ENCODE data around the gene TDRD12.
A peak's percentile ranks its signal among the peaks of the same experiment; 100 is the strongest.

The TDRD12 gene

GRCh38 chr19:32719611-32720059 is at the start of gene TDRD12:
TSS of gene TDRD12 (plus strand) at chr19:32719767. CDS start at chr19:32720073, 306 bp downstream.
- H3K9ac ChIP-seq: no peak within 1 kb of the TSS
- no peak for TF ChIP-seq Cebpa-rat (IDR thresholded peaks at IDR 0.05)
- H3K27me3 ChIP-seq: no peaks in the 10 kb centered on the region
- H3K9me3 ChIP-seq: peaks cover 6% of the 10 kb centered on the region
- no peak within 1 kb of the TSS for H3K4me3 ChIP-seq
- no peaks in the 10 kb centered on the region for H4K20me1 ChIP-seq
- H3K4me2 ChIP-seq: no peak within 1 kb of the TSS
- H3K4me1 ChIP-seq: no peaks in the 10 kb centered on the region
- no peak within 1 kb of the TSS for H3K27ac ChIP-seq
- H3K36me3 ChIP-seq: peaks cover 38% of the 10 kb centered on the region

GRCh38 chr19:32671883-32672593 is 47.5 kb upstream of the TDRD12 start:
- H3K9ac ChIP-seq: peak overlapping the region; percentile 84; the same call in 1 of the 2 replicates
- H4K20me1 ChIP-seq: peaks cover 88% of the 10 kb centered on the region
- no peak overlapping the region for H3K27ac ChIP-seq
- H3K9me3 ChIP-seq: no peaks in the 10 kb centered on the region
- peaks cover 13% of the 10 kb centered on the region for H3K27me3 ChIP-seq
- peaks cover 36% of the 10 kb centered on the region for H3K36me3 ChIP-seq
- peaks cover 62% of the 10 kb centered on the region for H3K4me1 ChIP-seq
- H3K4me2 ChIP-seq: peak overlapping the region; percentile 95
- H3K4me3 ChIP-seq: no peak overlapping the region
- no peak for TF ChIP-seq Cebpa-rat (IDR thresholded peaks at IDR 0.05)

GRCh38 chr19:32672841-32673240 is 46.7 kb upstream of the TDRD12 start:
- Histone ChIP-seq H3K27me3 (peaks cover 22% of the 10 kb centered on the region), H4K20me1 (peaks cover 82% of the 10 kb centered on the region), H3K4me2 (peak overlapping the region; percentile 95), H3K27ac (0 out of 2 replicates have a peak overlapping the region, but pooled peaks have one; percentile 35), H3K9ac (peak overlapping the region; percentile 84), H3K36me3 (peaks cover 28% of the 10 kb centered on the region), H3K4me1 (peaks cover 63% of the 10 kb centered on the region), H3K4me3 (peak overlapping the region; percentile 94), H3K9me3 (no peaks in the 10 kb centered on the region)
- TF ChIP-seq Cebpa-rat (IDR thresholded peaks at IDR 0.05): no peak

- H3K9ac ChIP-seq: peak overlapping the region; percentile 84
- peak overlapping the region; percentile 95 for H3K4me2 ChIP-seq
- H3K9me3 ChIP-seq: no peaks in the 10 kb centered on the region
- H3K27ac ChIP-seq: no peak overlapping the region
- peaks cover 63% of the 10 kb centered on the region for H3K4me1 ChIP-seq
- peaks cover 74% of the 10 kb centered on the region for H4K20me1 ChIP-seq
- H3K4me3 ChIP-seq: peak overlapping the region; percentile 94
- no peak for TF ChIP-seq Cebpa-rat (IDR thresholded peaks at IDR 0.05)
- H3K27me3 ChIP-seq: peaks cover 22% of the 10 kb centered on the region
- H3K36me3 ChIP-seq: peaks cover 21% of the 10 kb centered on the region
Measured at GRCh38 chr19:32673573-32673972, 46.0 kb upstream of the TDRD12 start.

- Histone ChIP-seq H3K9me3 (no peaks in the 10 kb centered on the region), H3K36me3 (peaks cover 13% of the 10 kb centered on the region), H3K27ac (peak overlapping the region; percentile 81), H3K9ac (peak overlapping the region; percentile 84), H4K20me1 (peaks cover 67% of the 10 kb centered on the region), H3K4me1 (peaks cover 62% of the 10 kb centered on the region), H3K4me2 (peak overlapping the region; percentile 95), H3K27me3 (peaks cover 22% of the 10 kb centered on the region), H3K4me3 (peak overlapping the region; percentile 94)
- no peak for TF ChIP-seq Cebpa-rat (IDR thresholded peaks at IDR 0.05)
Measured at GRCh38 chr19:32674153-32674930, 45.2 kb upstream of the TDRD12 start.

GRCh38 chr19:32674931-32675719 is 44.4 kb upstream of the TDRD12 start, which contains the start of gene ANKRD27:
TSS of gene ANKRD27 (minus strand) at chr19:32675180. CDS start at chr19:32659015, 16,165 bp downstream.
- Histone ChIP-seq H3K9ac (peak within 1 kb of the TSS; percentile 84), H4K20me1 (peaks cover 59% of the 10 kb centered on the region), H3K9me3 (no peaks in the 10 kb centered on the region), H3K4me2 (peak within 1 kb of the TSS; percentile 95), H3K4me3 (peak within 1 kb of the TSS; percentile 94), H3K36me3 (peaks cover 6% of the 10 kb centered on the region; the same call in 1 of the 2 replicates), H3K27me3 (peaks cover 22% of the 10 kb centered on the region), H3K27ac (peak within 1 kb of the TSS; percentile 81), H3K4me1 (peaks cover 54% of the 10 kb centered on the region)
- no peak for TF ChIP-seq Cebpa-rat (IDR thresholded peaks at IDR 0.05)

GRCh38 chr19:32675720-32676185 is 43.8 kb upstream of the TDRD12 start, which contains the start of gene RGS9BP:
TSS of gene RGS9BP (plus strand) at chr19:32675848. CDS start at chr19:32676264, 416 bp downstream.
- Histone ChIP-seq H3K9me3 (no peaks in the 10 kb centered on the region), H3K9ac (peak within 1 kb of the TSS; percentile 84), H3K27ac (peak within 1 kb of the TSS; percentile 81), H3K4me3 (peak within 1 kb of the TSS; percentile 94), H3K27me3 (peaks cover 22% of the 10 kb centered on the region), H3K4me2 (peak within 1 kb of the TSS; percentile 95), H3K36me3 (no peaks in the 10 kb centered on the region), H3K4me1 (peaks cover 49% of the 10 kb centered on the region), H4K20me1 (peaks cover 52% of the 10 kb centered on the region)
- TF ChIP-seq Cebpa-rat (IDR thresholded peaks at IDR 0.05): no peak

GRCh38 chr19:32676186-32676894 is 43.2 kb upstream of the TDRD12 start:
- no peak for TF ChIP-seq Cebpa-rat (IDR thresholded peaks at IDR 0.05)
- peaks cover 22% of the 10 kb centered on the region for H3K27me3 ChIP-seq
- H3K27ac ChIP-seq: no peak overlapping the region
- peaks cover 43% of the 10 kb centered on the region for H3K4me1 ChIP-seq
- H3K36me3 ChIP-seq: no peaks in the 10 kb centered on the region
- peak overlapping the region; percentile 60; the same call in 1 of the 2 replicates for H3K9ac ChIP-seq
- peak overlapping the region; percentile 93 for H3K4me2 ChIP-seq
- H3K4me3 ChIP-seq: peak overlapping the region; percentile 94
- H3K9me3 ChIP-seq: no peaks in the 10 kb centered on the region
- H4K20me1 ChIP-seq: peaks cover 47% of the 10 kb centered on the region
